ENCODE measurements around the gene ANKRD42. TPM values are rescaled to one million over a fixed set of nuclear protein-coding genes. Genes with fewer than 3 reads are reported as not detected.
A peak's percentile ranks its signal among the peaks of the same experiment; 100 is the strongest.

Gene ANKRD42
- total RNA-seq, 1 donor from 2014 or later, result 5.2 TPM

GRCh38 chr11:83166193-83166866 lies 27.2 kb upstream of the ANKRD42 start:
- peaks cover 74% of the 10 kb centered on the region for H3K36me3 ChIP-seq
- intact Hi-C loops (cut with micrococcal nuclease), result no loop called here
- TF ChIP-seq, protein P1, sequence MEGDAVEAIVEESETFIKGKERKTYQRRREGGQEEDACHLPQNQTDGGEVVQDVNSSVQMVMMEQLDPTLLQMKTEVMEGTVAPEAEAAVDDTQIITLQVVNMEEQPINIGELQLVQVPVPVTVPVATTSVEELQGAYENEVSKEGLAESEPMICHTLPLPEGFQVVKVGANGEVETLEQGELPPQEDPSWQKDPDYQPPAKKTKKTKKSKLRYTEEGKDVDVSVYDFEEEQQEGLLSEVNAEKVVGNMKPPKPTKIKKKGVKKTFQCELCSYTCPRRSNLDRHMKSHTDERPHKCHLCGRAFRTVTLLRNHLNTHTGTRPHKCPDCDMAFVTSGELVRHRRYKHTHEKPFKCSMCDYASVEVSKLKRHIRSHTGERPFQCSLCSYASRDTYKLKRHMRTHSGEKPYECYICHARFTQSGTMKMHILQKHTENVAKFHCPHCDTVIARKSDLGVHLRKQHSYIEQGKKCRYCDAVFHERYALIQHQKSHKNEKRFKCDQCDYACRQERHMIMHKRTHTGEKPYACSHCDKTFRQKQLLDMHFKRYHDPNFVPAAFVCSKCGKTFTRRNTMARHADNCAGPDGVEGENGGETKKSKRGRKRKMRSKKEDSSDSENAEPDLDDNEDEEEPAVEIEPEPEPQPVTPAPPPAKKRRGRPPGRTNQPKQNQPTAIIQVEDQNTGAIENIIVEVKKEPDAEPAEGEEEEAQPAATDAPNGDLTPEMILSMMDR (IDR thresholded peaks at IDR 0.05; ENCODE audit: borderline replicate concordance), result no peak

GRCh38 chr11:83168756-83169155 lies 24.8 kb upstream of the ANKRD42 start:
- Histone ChIP-seq H3K9me3 (replicated peaks) (no peaks in the 10 kb centered on the region), H3K4me3 (no peak overlapping the region), H3K36me3 (peaks cover 94% of the 10 kb centered on the region), H3K27ac (replicated peaks) (no peak overlapping the region), H3K27me3 (ENCODE audit: low read depth) (no peaks in the 10 kb centered on the region), H3K4me1 (peaks cover 74% of the 10 kb centered on the region)
- TF ChIP-seq, protein P1 (IDR thresholded peaks at IDR 0.05; ENCODE audit: borderline replicate concordance), result no peak
- intact Hi-C loops (cut with micrococcal nuclease), result no loop called here
- DNase-seq, result no peak

More at GRCh38 chr11:83166193-83166866, 27.2 kb upstream of the ANKRD42 start:
- Histone ChIP-seq H3K27ac (replicated peaks) (no peak overlapping the region), H3K4me3 (no peak overlapping the region), H3K9me3 (replicated peaks) (no peaks in the 10 kb centered on the region), H3K4me1 (peaks cover 74% of the 10 kb centered on the region), H3K27me3 (ENCODE audit: low read depth) (no peaks in the 10 kb centered on the region)
- DNase-seq, result no peak

- H3K4me1 ChIP-seq, result peaks cover 82% of the 10 kb centered on the region
- no peaks in the 10 kb centered on the region for H3K9me3 ChIP-seq (replicated peaks)
- intact Hi-C loops (cut with micrococcal nuclease), result no loop called here
- no peaks in the 10 kb centered on the region for H3K27me3 ChIP-seq (ENCODE audit: low read depth)
- peaks cover 91% of the 10 kb centered on the region for H3K36me3 ChIP-seq
- no peak for DNase-seq
- no peak overlapping the region for H3K27ac ChIP-seq (replicated peaks)
- peak overlapping the region; percentile 40 for H3K4me3 ChIP-seq
- TF ChIP-seq, protein P1 (IDR thresholded peaks at IDR 0.05; ENCODE audit: borderline replicate concordance), result no peak
Observed at GRCh38 chr11:83170865-83171264, 22.6 kb upstream of the ANKRD42 start.

DNA sequence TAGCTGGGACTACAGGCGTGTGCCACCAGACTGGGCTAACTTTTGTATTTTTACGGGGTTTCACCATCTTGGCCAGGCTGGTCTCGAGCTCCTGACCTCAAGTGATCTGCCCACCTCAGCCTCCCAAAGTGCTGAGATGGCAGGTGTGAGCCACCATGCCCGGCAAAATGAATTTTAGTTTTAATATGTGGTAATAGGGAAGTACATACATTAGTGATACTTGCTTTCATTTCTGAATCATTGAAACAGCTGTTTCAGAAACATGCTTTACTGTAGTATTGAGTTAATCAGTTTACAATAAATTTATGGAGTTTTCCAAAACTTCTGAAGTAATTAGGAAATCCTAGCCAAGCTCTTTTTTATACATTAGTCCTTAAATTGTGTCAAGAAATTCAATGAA lies 21.0 kb upstream of the ANKRD42 start:
- Histone ChIP-seq H3K4me3 (no peak overlapping the region), H3K36me3 (peaks cover 86% of the 10 kb centered on the region), H3K27me3 (ENCODE audit: low read depth) (no peaks in the 10 kb centered on the region), H3K9me3 (replicated peaks) (no peaks in the 10 kb centered on the region), H3K4me1 (peaks cover 85% of the 10 kb centered on the region), H3K27ac (replicated peaks) (no peak overlapping the region)
- intact Hi-C loops (cut with micrococcal nuclease), result no loop called here
- TF ChIP-seq, protein P1 (IDR thresholded peaks at IDR 0.05; ENCODE audit: borderline replicate concordance), result no peak
- no peak for DNase-seq

- Histone ChIP-seq H3K27ac (replicated peaks) (no peak overlapping the region), H3K36me3 (peaks cover 86% of the 10 kb centered on the region)
Observed at GRCh38 chr11:83174008-83174407, 19.5 kb upstream of the ANKRD42 start.

More at GRCh38 chr11:83174008-83174407, 19.5 kb upstream of the ANKRD42 start:
- peaks cover 80% of the 10 kb centered on the region for H3K4me1 ChIP-seq
- H3K4me3 ChIP-seq, result peak overlapping the region; percentile 5
- intact Hi-C loops (cut with micrococcal nuclease), result no loop called here
- TF ChIP-seq, protein P1 (IDR thresholded peaks at IDR 0.05; ENCODE audit: borderline replicate concordance), result no peak
- DNase-seq, result no peak
- no peaks in the 10 kb centered on the region for H3K9me3 ChIP-seq (replicated peaks)
- no peaks in the 10 kb centered on the region for H3K27me3 ChIP-seq (ENCODE audit: low read depth)
